Stimulated activated CD8-positive, alpha-beta memory T cell treated with anti-CD3 and anti-CD28 coated beads, Interleukin-15, amount 100 ng/mL, for 1 hour (primary cell): ENCODE measurements around the gene SPSB3.

Source experiments
- DNase-seq: peaks from one replicate; pipeline ENCODE4 v3.0.0-alpha.2; 2020; ENCODE audit warnings: low read depth

The SPSB3 gene

GRCh38 chr16:1775006-1775845 lies 7.1 kb downstream of the SPSB3 start:
- no peak for DNase-seq

GRCh38 chr16:1774448-1774780 lies 8.0 kb downstream of the SPSB3 start:
- no peak for DNase-seq

- DNase-seq: no peak
Observed at GRCh38 chr16:1773703-1774447, 8.5 kb downstream of the SPSB3 start.

GRCh38 chr16:1772908-1773702 lies 9.3 kb downstream of the SPSB3 start, which contains the start of gene MRPS34:
Gene MRPS34, minus strand, starts transcription at chr16:1773134. Its CDS starts 15 bp downstream, at chr16:1773119.
- DNase-seq: peak; percentile 55

GRCh38 chr16:1772362-1772907 lies 9.9 kb downstream of the SPSB3 start, which contains the start of gene EME2:
Gene EME2, plus strand, starts transcription at chr16:1772810. Its CDS starts 418 bp downstream, at chr16:1773228.
- DNase-seq: no peak

- DNase-seq: no peak
Observed at GRCh38 chr16:1771864-1772361, 10.5 kb downstream of the SPSB3 start.

GRCh38 chr16:1771188-1771863 lies 11.0 kb downstream of the SPSB3 start, which contains the start of gene NME3:
Gene NME3, minus strand, starts transcription at chr16:1771543. Its CDS starts 9 bp downstream, at chr16:1771534.
- peak; percentile 46 for DNase-seq

GRCh38 chr16:1770328-1771187 lies 11.8 kb downstream of the SPSB3 start:
- no peak for DNase-seq

GRCh38 chr16:1769402-1770300 lies 12.7 kb downstream of the SPSB3 start:
- DNase-seq: no peak

GRCh38 chr16:1768767-1769401 lies 13.5 kb downstream of the SPSB3 start:
- no peak for DNase-seq

GRCh38 chr16:1768061-1768766 lies 14.2 kb downstream of the SPSB3 start:
- DNase-seq: no peak

- no peak for DNase-seq
Observed at GRCh38 chr16:1767116-1767994, 15.0 kb downstream of the SPSB3 start.

GRCh38 chr16:1766701-1767100 lies 15.7 kb downstream of the SPSB3 start:
- DNase-seq: no peak

GRCh38 chr16:1766231-1766630 lies 16.1 kb downstream of the SPSB3 start:
- DNase-seq: no peak

GRCh38 chr16:1765826-1766225 lies 16.5 kb downstream of the SPSB3 start:
- DNase-seq: no peak

- no peak for DNase-seq
Observed at GRCh38 chr16:1764971-1765370, 17.4 kb downstream of the SPSB3 start.
